LoVo (cell line): Measurements from ENCODE around the gene SLC7A6.
A peak's percentile ranks its signal among the peaks of the same experiment; 100 is the strongest.

Experiments used
- DNase-seq: peaks from one replicate; pipeline ENCODE4 v3.0.0-alpha.2; 2016; ENCODE audit warnings: low spot score

Gene SLC7A6

DNA sequence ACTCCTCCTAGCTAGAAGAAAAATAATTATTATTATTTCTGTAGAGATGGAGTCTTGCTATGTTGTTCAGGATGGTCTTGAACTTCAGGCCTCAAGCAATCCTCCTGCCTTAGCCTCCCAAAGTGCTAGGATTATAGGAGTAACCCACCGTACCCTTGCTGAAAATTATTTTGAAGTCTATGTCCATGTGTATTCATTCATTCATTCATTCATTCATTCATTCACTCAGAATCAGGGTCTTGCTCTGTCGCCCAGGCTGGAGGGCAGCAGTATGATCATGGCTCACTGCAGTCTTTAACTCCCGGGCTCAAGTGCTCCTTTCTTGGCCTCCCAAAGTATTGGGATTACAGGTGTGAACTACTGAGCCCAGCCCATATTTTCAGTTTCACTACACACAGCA lies 42.3 kb downstream of the SLC7A6 start:
- DNase-seq: no peak

DNA sequence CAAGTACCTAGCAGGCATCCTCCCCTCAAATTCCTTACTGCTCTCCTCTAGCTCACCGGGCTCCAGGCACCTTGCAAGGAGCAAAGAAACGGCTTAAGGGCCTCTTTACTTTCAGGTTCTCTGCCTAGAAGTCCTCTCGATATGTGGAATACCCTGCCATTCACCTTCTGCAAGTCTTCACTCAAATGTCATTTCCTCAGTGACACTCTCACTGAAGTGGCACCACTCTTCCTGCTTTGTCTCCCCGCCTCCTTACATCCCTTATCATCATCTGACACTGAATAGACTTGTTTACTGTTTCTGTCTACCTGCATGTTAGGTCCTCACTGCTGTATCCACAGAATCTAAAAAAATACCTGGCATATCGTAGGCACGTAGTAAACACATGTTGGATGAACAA lies 45.5 kb downstream of the SLC7A6 start:
- DNase-seq: no peak

DNA sequence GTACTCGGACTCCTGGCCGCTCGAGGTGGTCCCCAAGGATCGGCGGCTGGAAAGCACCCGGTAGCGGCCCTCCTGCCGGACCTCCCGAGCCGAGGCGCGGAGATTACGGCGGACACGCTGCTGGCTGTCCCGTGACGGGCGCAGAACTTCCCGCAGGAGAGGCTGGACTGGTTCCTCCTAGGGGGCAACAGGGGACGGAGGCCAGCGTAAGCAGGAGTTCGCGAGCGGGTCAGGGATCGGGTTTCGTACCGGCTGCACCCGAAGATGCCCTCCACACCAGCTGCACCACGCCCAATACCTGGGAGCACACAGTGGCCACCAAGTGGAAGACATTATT lies 46.1 kb downstream of the SLC7A6 start:
- DNase-seq: no peak

DNA sequence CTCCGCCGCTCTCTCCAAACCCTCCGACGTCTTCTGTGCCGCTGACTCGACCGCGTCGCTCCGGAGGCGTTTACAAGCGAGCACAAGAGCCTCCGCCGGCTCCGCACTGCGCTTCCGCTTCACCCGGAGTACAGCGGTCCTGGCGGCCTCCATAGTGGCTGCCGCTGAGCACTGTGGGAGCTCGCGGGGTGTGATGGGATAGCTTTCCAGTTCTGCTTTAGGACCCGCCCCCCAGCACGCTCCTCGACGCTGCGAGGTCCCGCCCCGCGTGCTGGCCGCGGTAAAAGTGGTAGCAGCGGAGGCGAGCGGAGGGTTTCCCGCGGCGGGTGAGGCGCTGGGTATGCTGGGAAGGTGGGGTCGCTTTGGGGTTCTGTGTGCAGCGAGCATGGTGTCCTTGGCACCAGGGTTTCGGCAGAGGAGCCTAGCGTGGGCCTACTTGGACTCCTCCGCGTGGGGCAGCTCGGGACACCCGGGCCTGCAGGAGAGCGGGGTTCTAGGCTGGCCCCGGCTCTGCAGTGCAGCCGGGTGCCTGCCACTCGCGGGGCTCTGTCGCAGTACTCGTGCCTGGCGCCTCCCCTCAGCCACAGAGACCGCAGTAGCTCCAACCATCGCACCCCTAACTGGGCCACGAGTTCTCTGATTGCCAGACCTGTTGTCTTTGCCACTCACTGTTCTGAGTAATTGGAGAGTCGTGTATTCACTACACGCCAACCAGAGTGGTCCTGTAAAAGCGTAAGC lies 46.6 kb downstream of the SLC7A6 start, which contains the start of the genes PRMT7 and SLC7A6OS:
TSS of gene PRMT7 (plus strand) at position 246 of the 738 bp plus-strand sequence. CDS start 4,961 bp downstream, outside the sequence.
TSS of gene SLC7A6OS (minus strand) at position 173 of the 738 bp plus-strand sequence. CDS start at position 153, 20 bp downstream.
- DNase-seq: peak; percentile 93

DNA sequence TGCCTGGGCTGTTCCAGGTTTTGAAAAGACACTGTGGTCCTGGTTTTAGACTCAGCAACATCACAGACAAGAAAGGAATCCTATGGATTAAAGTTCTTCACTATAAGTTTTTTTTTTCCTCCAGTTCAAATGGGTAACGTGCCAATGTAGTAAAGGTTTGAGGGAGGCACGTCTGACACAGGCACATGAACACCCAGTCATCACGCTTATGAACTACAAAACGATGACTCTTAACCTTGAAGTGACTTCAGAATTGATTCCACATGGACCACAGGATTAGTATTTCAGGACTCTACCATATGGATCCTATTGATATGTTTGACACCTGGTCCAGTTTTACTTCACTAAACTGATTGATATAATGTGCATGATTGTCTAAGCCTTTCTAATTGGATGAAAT lies 48.8 kb downstream of the SLC7A6 start:
- DNase-seq: no peak

DNA sequence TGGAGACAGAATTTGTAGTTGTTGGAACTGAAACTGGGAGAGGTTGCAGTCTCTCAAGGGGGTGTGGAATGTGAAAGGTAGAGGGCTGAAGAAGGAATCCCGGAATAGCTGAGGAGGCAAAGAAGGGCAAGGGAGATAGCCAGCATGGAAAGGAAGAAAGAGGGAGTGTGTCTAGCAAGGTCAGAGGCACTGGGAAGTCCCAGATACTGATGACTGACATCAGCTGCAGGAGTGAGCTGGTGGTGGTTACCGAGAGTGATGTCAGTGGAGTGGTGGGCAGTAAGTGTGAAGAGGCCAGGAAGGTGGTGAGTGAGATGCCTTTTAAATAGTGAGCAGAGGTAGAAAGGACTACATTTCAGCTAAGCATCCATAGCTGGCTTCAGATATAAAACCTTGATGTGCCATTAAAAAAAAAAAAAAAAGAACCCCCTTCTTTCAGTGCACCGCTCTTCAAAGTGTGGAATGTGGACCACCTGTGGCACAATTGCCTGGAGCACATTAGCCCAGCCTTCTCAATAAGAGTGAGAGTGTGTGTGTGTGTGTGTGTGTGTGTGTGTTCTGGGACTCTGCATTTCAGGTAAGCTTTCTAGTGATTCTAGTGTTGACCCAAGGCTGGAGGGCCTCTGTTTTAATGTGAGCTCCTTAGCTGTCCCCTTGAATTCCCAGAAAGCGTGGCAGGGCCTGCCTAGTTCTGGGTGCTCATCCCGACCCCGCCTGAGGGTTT lies 55.0 kb downstream of the SLC7A6 start:
- no peak for DNase-seq

DNA sequence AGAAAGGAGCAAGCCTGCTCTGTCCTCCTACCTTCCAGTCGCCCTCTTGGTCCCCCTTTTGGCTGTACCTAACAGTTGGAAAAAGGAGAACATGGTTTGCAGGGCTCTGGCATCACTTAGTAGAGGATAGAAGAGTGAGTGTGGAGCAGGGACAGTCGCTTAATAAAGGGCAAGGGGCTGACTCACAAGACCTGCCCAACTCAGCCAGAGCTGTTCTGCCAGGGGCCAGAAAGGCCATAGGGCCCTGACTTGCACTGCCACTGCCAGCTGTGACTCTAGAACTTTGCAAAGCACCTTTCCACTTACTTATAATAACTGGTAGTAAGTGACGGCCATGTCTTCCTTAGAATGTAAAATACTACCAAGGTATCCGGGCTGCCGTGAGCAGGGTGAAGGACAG lies 60.0 kb downstream of the SLC7A6 start:
- DNase-seq: no peak

DNA sequence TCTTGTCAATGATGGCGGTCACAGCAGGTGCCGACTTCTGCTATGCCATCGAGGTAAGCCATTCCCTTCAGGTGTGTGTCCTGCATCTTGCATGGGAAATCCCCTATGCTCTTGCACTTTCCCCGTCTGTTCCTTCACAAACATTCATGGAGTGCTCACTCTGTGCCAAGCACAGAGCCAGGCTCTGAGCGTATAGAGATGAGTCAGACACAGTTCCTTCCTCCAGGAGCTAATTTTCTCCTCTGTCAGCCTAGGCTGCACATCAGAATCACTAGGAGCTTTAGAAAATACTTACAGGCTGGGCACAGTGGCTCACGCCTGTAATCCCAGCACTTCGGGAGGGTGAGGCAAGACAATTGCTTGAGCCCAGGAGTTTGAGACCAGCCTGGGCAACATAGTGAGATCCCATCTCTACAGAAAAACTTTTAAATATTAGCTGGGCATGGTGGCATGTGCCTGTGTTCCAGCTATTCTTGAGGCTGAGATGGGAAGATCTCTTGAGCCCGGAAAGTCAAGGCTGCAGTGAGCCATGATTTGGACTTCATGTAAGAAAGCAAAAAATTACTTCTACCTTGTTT lies 60.5 kb downstream of the SLC7A6 start:
- DNase-seq: no peak

DNA sequence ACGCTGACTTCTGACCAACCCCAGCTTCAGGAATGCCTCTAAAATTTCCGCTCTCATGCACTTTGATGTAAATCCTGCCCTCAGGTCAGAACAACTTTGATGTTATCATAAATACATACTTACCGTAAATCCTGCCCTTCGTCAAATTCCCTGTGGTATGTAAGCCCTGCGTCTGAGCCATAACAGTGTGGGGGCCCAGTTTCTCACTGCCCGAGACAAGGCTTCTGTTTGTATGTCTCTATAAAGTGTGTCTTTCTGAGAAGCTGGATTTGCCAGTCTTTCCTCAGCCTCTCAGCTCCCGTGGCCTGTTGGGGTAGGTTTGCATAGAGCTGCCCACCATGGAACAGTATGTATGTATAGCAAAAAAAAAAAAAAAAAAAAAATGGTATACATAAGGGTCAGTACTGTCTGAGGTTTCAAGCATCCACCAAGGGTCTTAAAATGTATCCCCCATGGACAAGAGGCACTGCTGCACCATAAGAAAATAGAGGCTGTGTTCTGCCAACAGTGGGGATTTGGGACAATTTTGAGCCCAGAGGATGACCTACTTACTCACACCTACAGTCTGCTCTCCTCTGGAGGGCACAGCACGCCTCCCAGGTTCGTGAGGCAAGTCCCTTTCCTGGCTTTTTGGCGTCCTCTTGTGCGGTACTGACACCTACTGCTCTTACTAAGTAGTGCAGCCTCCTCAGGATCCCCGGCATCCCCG lies 64.0 kb downstream of the SLC7A6 start:
- peak; percentile 66 for DNase-seq

DNA sequence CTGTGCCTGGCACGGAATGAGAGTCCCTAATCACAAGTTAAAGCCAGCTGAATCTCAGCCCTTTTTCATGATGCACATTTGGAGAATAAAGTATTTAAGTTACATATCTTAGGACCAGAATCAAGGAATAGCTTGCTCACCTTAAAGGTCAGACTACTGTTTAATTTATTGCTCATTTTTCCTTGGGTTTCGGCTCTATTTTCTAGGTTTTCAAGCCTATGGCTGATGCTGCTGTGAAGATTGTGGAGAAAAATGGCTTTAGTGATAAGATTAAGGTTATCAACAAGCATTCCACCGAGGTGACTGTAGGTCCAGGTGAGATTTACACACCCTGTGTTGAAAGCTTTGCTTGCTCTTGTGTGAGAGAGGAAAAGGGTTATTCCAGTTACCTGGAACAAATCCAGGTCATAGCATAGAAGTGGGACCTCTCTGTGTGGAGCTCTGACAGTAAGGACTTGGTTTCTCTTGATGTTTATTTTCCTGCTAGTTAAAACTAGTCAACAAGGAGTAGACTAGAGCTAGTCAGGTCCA lies 64.6 kb downstream of the SLC7A6 start:
- DNase-seq: no peak

DNA sequence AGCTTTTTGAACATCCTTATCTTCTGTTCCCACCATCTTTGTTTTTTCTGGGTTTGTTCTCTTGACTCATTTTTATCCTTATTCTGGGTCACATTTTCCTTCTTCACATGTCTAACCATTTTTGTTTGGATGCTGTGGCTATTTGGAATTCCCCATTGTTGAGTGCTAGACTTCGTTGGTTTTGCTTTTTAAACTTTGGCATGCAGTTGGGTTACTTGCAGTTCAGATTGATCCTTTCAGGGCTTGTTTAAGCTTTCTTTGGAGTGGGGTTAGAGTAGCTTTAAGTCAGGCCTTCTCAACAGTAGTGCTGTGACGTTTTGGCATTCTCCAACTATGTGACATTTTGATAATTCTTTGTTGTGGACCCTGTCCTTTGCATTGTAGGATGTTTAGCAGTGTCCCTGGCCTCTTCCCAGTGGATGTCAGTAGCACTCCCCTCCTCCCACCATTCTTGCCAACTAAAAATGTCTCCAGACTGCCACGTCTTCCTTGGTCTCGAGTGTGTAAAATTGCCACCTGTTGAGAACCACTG lies 67.6 kb downstream of the SLC7A6 start:
- DNase-seq: no peak

DNA sequence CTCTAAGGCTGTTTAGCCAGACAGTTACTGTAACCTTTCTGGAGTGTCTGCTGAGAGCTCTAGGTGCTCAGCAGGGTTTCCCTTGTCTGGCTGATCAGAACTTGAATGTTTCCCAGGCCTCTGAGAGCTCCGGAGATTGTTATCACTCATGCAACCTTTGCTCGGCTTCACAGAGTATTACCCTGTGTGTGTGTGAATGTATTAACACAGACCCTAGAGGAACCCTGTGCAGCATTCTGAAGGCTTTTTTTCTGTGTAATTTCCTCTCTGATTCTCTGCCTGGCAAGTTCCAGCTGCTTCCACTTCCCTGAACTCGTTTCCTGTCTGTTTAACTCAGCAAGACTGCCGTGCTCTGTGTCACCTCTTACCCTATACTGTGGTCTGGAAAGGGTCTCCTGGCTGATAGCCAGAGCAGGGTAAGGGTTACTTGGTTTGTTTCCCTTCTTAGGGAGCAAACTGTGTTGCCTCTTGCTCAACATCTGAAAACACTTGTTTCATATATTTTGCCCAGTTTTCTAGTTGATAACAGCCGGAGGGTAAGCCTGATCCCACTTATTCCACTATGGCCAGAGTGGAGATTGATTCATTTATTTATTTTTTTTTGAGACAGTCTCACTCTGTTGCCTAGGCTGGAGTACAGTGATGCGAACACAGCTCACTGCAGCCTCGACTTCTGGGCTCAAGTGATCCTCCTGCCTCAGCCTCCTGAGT lies 68.2 kb downstream of the SLC7A6 start:
- DNase-seq: no peak

DNA sequence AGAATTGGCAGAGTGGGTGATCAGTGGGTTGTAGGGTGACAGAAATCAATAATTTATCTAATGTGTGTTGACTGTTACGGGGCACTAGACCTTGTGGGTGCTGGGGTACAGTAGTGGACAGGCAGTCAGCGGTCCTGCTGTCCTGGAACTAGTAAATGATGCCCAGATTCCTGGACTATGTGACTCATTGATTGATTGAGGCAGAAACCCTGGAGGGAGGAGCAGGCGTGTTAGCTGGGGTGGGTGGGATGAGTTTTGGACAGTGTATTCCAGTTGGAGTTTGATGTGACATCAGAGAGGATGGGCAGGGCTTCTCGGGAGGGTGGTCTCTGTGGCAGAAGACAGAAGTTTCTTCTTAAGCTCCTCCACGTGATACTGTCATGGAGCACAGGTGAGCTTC lies 70.8 kb downstream of the SLC7A6 start:
- DNase-seq: no peak

DNA sequence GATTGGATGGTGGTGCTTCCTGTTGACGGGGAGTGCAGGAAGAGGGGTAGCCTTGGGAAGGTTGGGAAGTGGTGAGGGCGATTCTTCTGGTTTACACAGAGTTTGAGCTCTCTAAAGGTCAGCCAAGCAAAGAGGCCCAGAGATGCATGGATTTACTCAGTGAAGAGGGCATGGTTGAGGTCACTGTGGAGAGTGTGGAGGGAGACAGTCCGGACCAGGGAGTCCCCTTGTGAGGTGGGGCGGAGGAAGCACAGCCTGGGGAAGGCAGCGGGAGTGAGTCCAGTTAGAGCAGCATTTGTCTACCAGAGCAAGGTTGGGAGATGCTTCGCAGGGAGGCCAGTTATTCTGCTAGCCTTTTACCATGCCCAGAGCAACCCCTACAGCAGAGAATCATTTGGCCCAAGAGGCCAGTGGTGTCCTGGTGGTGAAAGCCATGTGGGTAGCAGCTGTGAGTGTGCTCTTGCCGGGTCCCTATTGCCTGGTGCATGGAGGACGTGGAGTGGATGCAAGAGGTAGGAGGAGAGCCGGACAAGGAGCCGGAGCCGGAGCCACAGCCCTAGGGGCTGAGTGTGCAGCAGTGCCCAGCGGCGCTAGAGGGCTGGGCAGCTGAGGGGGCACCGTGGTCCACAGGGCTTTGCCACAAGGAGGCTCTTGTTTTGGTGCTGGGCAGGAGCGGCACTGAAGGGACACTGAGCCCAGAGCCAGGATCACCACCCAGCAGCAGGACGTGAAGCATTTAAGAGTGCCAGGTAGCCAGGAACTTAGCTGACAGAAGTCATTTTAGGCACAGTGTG lies 74.2 kb downstream of the SLC7A6 start:
- no peak for DNase-seq

DNA sequence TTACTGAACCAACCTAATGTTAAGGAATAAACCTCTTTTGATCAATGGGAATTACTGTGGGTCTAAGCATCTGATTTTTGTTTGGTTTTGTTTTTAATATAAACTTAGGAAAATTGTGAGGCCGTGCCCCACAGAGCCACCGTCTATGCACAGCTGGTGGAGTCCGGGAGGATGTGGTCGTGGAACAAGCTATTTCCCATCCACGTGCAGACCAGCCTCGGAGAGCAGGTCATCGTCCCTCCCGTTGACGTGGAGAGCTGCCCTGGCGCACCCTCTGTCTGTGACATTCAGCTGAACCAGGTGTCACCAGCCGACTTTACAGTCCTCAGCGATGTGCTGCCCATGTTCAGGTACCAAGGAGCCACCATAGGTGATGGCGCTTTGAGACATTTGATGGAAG lies 74.9 kb downstream of the SLC7A6 start:
- no peak for DNase-seq

DNA sequence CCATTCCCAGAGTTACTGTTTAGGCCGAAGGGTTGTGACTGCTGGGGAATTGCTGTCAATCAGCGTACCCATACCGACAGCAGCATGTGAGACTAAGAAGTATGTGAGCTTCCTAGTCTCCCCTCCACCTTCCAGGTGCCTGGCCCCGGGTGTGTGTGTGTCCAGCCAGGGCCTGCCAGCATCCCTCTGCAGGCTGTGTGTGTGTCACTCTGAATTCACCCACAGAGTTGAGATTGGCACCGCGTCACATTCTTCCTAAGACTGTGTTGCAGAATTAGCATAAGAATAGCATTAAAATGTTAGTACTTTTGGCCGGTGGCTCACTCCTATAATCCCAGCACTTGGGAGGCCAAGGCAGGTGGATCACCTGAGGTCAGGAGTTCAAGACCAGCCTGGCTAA lies 78.3 kb downstream of the SLC7A6 start:
- no peak for DNase-seq

DNA sequence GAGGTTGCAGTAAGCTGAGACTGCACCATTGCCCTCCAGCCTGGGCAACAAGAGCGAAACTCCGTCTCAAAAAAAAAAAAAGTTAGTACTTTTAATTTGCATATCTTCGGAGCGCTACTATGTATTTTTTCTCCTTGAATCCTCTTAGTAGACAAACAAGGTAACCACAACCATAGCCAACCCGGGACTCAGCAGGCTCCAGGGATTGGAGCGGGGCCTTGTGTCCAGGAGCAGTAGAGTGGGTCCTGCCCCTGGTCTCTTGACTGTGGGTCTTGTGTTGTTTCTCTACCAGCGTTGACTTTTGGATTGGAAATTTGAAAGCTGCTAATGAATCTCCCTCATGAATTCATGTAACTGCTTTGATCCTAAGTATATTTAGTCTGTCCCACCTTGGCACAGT lies 78.8 kb downstream of the SLC7A6 start:
- DNase-seq: no peak

DNA sequence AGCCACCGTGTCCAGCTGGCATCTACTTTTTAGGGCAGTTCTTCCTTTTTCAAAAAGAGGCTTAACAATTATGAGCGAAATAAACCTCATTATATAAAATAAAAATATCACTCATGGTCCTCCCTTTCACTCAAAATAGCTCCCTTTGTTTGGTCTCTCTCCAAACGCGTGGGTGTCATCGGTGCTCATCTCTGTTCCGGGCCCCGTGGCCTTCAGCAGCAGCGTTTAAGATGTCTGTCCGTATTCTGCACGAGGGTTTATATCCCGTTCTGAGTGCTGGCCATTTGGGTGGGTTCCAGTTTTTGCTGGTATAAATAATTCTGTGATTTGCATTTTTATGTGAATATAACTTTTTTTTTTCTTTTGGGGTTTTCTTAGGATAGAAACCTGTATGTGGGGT lies 79.9 kb downstream of the SLC7A6 start:
- no peak for DNase-seq

DNA sequence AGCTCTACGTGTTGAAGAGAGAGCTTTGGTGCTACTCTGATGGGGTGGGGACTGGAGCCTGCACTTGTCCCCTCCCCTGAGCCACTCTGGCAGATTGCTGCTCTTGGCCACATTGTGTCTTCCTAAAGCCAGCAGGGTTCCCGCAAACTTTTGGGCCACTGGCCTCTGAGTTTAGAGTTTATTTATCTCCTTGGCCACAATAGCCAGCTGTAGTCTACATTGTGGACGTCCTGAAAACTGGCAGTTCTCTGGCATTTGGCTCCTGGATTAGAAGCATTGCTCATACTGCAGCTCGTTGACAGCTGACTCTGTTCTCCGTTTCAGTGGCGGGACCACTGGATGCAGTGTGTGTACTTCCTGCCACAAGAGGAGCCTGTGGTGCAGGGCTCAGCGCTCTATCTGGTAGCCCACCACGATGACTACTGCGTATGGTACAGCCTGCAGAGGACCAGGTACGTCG lies 81.1 kb downstream of the SLC7A6 start:
- DNase-seq: no peak

DNA sequence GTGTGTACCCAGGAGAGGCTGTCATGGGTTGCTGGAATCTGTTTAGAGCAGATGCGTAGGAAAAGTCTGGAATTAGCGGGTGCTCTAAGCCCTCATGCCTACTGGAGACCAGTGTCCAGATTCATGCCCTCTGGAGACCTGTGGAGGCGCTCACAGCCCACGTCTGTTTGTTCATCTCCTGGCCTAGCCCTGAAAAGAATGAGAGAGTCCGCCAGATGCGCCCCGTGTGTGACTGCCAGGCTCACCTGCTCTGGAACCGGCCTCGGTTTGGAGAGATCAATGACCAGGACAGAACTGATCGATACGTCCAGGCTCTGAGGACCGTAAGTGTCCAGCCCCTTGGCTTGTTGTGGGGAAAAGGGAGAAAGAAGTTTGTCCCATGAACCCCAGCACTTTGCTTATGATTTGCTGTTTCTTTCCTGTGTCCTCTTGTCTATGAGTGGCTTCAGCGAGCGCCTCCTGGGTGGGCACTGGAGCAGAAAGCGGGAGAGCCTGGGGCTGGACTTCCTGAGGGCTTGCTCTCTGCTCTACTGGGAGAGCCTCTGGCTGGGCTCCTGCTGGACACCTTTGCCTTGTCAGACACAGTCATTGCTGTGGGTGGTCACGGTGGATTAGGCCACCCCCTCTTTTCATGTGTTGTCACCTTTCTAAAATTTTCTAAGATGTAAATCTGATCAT lies 81.8 kb downstream of the SLC7A6 start:
- no peak for DNase-seq
